Measurements from ENCODE around the gene ROBO1.

- no peak for TF ChIP-seq RAD21 (CRISPR knock-in tag; IDR thresholded peaks at IDR 0.05)
- no peak for TF ChIP-seq NFRKB (IDR thresholded peaks at IDR 0.05)
- TF ChIP-seq POLR2A (IDR thresholded peaks at IDR 0.05; ENCODE audit: insufficient read depth in 1 of 2, low read depth in 2 of 2, low read length in 2 of 2), result no peak
Observed at GRCh38 chr3:78569804-78570203, 1198.0 kb downstream of the ROBO1 start.
